Type B pancreatic cell (in vitro differentiated cells): Measurements from ENCODE around the gene LPCAT1. TPM values are rescaled to one million over a fixed set of nuclear protein-coding genes. Genes with fewer than 3 reads are reported as not detected.

ENCODE experiments used
- DNase-seq: peaks from one replicate; pipeline ENCODE4 v3.0.0; 2021; ENCODE audit warnings: mixed read lengths; ENCODE audit not compliant: unreplicated experiment; ENCODE audit errors: extremely low spot score
- H3K27ac Mint-ChIP-seq: 2 replicates; pipeline ENCODE4 v1.8.0; 2021; ENCODE audit warnings: mild to moderate bottlenecking, mixed read lengths
- H3K27me3 Mint-ChIP-seq: 2 replicates; pipeline ENCODE4 v1.8.0; 2021; ENCODE audit warnings: mixed read lengths
- H3K36me3 Mint-ChIP-seq: 2 replicates; pipeline ENCODE4 v1.8.0; 2021; ENCODE audit warnings: mixed read lengths
- H3K4me1 Mint-ChIP-seq: one replicate; pipeline ENCODE4 v1.8.0; 2021; ENCODE audit warnings: mixed read lengths; ENCODE audit not compliant: unreplicated experiment
- H3K4me3 Mint-ChIP-seq: 2 replicates; pipeline ENCODE4 v1.8.0; 2021; ENCODE audit warnings: mild to moderate bottlenecking, mixed read lengths
- H3K9me3 Mint-ChIP-seq: 2 replicates; pipeline ENCODE4 v1.8.0; 2021; ENCODE audit warnings: mixed read lengths
- CTCF ChIP-seq: fragments of 200-600 bp; sonication (generic); conservative IDR thresholded peaks from 2 replicates; pipeline ENCODE4 v1.5.0; 2021; ENCODE audit warnings: antibody characterized with exemption, mild to moderate bottlenecking
- total RNA-seq: library from RNA; stranded (reverse); gene quantifications from 2 replicates; pipeline ENCODE4 v1.2.1, GENCODE V29; 2021; ENCODE audit warnings: low replicate concordance

Gene LPCAT1
- total RNA-seq, 1 donor from 2014 or later = 91.6 TPM

- H3K27me3 Mint-ChIP-seq = no peaks in the 10 kb centered on the region
- peak overlapping the region; percentile 55 for H3K4me3 Mint-ChIP-seq
- H3K36me3 Mint-ChIP-seq = peaks cover 6% of the 10 kb centered on the region
- no peak for TF ChIP-seq CTCF
- H3K27ac Mint-ChIP-seq = no peak overlapping the region
- H3K9me3 Mint-ChIP-seq = no peaks in the 10 kb centered on the region
- DNase-seq = peak; percentile 65
- peaks cover 22% of the 10 kb centered on the region for H3K4me1 Mint-ChIP-seq
These were observed 324 bp downstream of the LPCAT1 start for GRCh38 chr5:1523480-1523792.

- Mint-ChIP-seq H3K27me3 (no peaks in the 10 kb centered on the region), H3K4me1 (peaks cover 22% of the 10 kb centered on the region), H3K27ac (peak overlapping the region; percentile 82), H3K36me3 (peaks cover 6% of the 10 kb centered on the region), H3K9me3 (no peaks in the 10 kb centered on the region), H3K4me3 (peak overlapping the region; percentile 93)
- peak; percentile 68 for DNase-seq
- TF ChIP-seq CTCF = no peak
These were observed 920 bp downstream of the LPCAT1 start for GRCh38 chr5:1522601-1523479.

GRCh38 chr5:1521671-1522600, 1.8 kb downstream of the LPCAT1 start:
- Mint-ChIP-seq H3K27me3 (no peaks in the 10 kb centered on the region), H3K9me3 (no peaks in the 10 kb centered on the region)
- DNase-seq = peak; percentile 64

GRCh38 chr5:1520791-1521453, 2.8 kb downstream of the LPCAT1 start:
- Mint-ChIP-seq H3K27me3 (no peaks in the 10 kb centered on the region), H3K27ac (no peak overlapping the region)

More at GRCh38 chr5:1521671-1522600, 1.8 kb downstream of the LPCAT1 start:
- Mint-ChIP-seq H3K4me1 (peaks cover 25% of the 10 kb centered on the region), H3K36me3 (peaks cover 6% of the 10 kb centered on the region), H3K27ac (peak overlapping the region; percentile 82), H3K4me3 (peak overlapping the region; percentile 93)
- no peak for TF ChIP-seq CTCF

More at GRCh38 chr5:1520791-1521453, 2.8 kb downstream of the LPCAT1 start:
- no peak for DNase-seq
- TF ChIP-seq CTCF = no peak
- Mint-ChIP-seq H3K4me1 (peaks cover 34% of the 10 kb centered on the region), H3K4me3 (peak overlapping the region; percentile 93), H3K9me3 (no peaks in the 10 kb centered on the region), H3K36me3 (peaks cover 6% of the 10 kb centered on the region)
